ENCODE results near the gene ZNF783.
"Not testable (repeated sequence)": the region's sequence is repeated elsewhere in the genome, so short reads cannot be mapped to it uniquely, and the experiment has no call there.

ZNF783 gene

GRCh38 chr7:149245244-149245643 lies 16.8 kb upstream of the ZNF783 start:
- Histone ChIP-seq H3K4me1 (ENCODE audit: insufficient read depth, low read length) (peaks cover 5% of the 10 kb centered on the region; the same call in 1 of the 2 replicates), H3K9me3 (ENCODE audit: insufficient read depth, low read depth, low read length) (no peaks in the 10 kb centered on the region; the same call in 1 of the 2 replicates), H3K27me3 (ENCODE audit: insufficient read depth, low read length) (no peaks in the 10 kb centered on the region), H3K36me3 (ENCODE audit: insufficient read depth, low read depth, low read length) (no peaks in the 10 kb centered on the region), H3K9ac (ENCODE audit: low read depth, low read length) (no peak overlapping the region), H3K27ac (ENCODE audit: low read length) (no peak overlapping the region), H3K4me3 (ENCODE audit: low read length) (no peak overlapping the region)

GRCh38 chr7:149245744-149246143 lies 16.3 kb upstream of the ZNF783 start:
- Histone ChIP-seq H3K9me3 (ENCODE audit: insufficient read depth, low read depth, low read length) (no peaks in the 10 kb centered on the region; the same call in 1 of the 2 replicates), H3K36me3 (ENCODE audit: insufficient read depth, low read depth, low read length) (peaks cover 4% of the 10 kb centered on the region; the same call in 1 of the 2 replicates), H3K27ac (ENCODE audit: low read length) (no peak overlapping the region), H3K27me3 (ENCODE audit: insufficient read depth, low read length) (no peaks in the 10 kb centered on the region), H3K4me3 (ENCODE audit: low read length) (no peak overlapping the region), H3K4me1 (ENCODE audit: insufficient read depth, low read length) (peaks cover under 1% of the 10 kb centered on the region; the same call in 1 of the 2 replicates), H3K9ac (ENCODE audit: low read depth, low read length) (no peak overlapping the region)

GRCh38 chr7:149248777-149249176 lies 13.2 kb upstream of the ZNF783 start:
- H3K4me1 ChIP-seq (ENCODE audit: insufficient read depth, low read length), result no peaks in the 10 kb centered on the region
- no peak overlapping the region for H3K27ac ChIP-seq (ENCODE audit: low read length)

GRCh38 chr7:149250151-149250550 lies 11.8 kb upstream of the ZNF783 start:
- not testable (repeated sequence) for H3K27me3 ChIP-seq (ENCODE audit: insufficient read depth, low read length); H3K4me3 ChIP-seq (ENCODE audit: low read length); H3K9me3 ChIP-seq (ENCODE audit: insufficient read depth, low read depth, low read length); H3K4me1 ChIP-seq (ENCODE audit: insufficient read depth, low read length); H3K27ac ChIP-seq (ENCODE audit: low read length); H3K9ac ChIP-seq (ENCODE audit: low read depth, low read length)
- peaks cover 46% of the 10 kb centered on the region for H3K36me3 ChIP-seq (ENCODE audit: insufficient read depth, low read depth, low read length)

More at GRCh38 chr7:149248777-149249176, 13.2 kb upstream of the ZNF783 start:
- Histone ChIP-seq H3K36me3 (ENCODE audit: insufficient read depth, low read depth, low read length) (peaks cover 32% of the 10 kb centered on the region), H3K9me3 (ENCODE audit: insufficient read depth, low read depth, low read length) (no peaks in the 10 kb centered on the region), H3K4me3 (ENCODE audit: low read length) (no peak overlapping the region), H3K9ac (ENCODE audit: low read depth, low read length) (no peak overlapping the region), H3K27me3 (ENCODE audit: insufficient read depth, low read length) (no peaks in the 10 kb centered on the region)

GRCh38 chr7:149251518-149251917 lies 10.5 kb upstream of the ZNF783 start:
- not testable (repeated sequence) for H3K4me3 ChIP-seq (ENCODE audit: low read length); H3K27me3 ChIP-seq (ENCODE audit: insufficient read depth, low read length); H3K9ac ChIP-seq (ENCODE audit: low read depth, low read length); H3K9me3 ChIP-seq (ENCODE audit: insufficient read depth, low read depth, low read length); H3K27ac ChIP-seq (ENCODE audit: low read length); H3K4me1 ChIP-seq (ENCODE audit: insufficient read depth, low read length)
- H3K36me3 ChIP-seq (ENCODE audit: insufficient read depth, low read depth, low read length), result peaks cover 59% of the 10 kb centered on the region

GRCh38 chr7:149252378-149252777 lies 9.6 kb upstream of the ZNF783 start:
- Histone ChIP-seq H3K4me3 (ENCODE audit: low read length) (no peak overlapping the region), H3K36me3 (ENCODE audit: insufficient read depth, low read depth, low read length) (peaks cover 60% of the 10 kb centered on the region), H3K4me1 (ENCODE audit: insufficient read depth, low read length) (no peaks in the 10 kb centered on the region), H3K9me3 (ENCODE audit: insufficient read depth, low read depth, low read length) (no peaks in the 10 kb centered on the region), H3K9ac (ENCODE audit: low read depth, low read length) (no peak overlapping the region), H3K27ac (ENCODE audit: low read length) (no peak overlapping the region), H3K27me3 (ENCODE audit: insufficient read depth, low read length) (no peaks in the 10 kb centered on the region)

- no peak overlapping the region for H3K27ac ChIP-seq (ENCODE audit: low read length)
- H3K36me3 ChIP-seq (ENCODE audit: insufficient read depth, low read depth, low read length), result peaks cover 60% of the 10 kb centered on the region
- no peak overlapping the region for H3K4me3 ChIP-seq (ENCODE audit: low read length)
- no peaks in the 10 kb centered on the region for H3K27me3 ChIP-seq (ENCODE audit: insufficient read depth, low read length)
- H3K4me1 ChIP-seq (ENCODE audit: insufficient read depth, low read length), result no peaks in the 10 kb centered on the region
- no peak overlapping the region for H3K9ac ChIP-seq (ENCODE audit: low read depth, low read length)
- H3K9me3 ChIP-seq (ENCODE audit: insufficient read depth, low read depth, low read length), result no peaks in the 10 kb centered on the region
Measured at GRCh38 chr7:149253665-149254064, 8.3 kb upstream of the ZNF783 start.

GRCh38 chr7:149254181-149254858 lies 7.7 kb upstream of the ZNF783 start:
- Histone ChIP-seq H3K9ac (ENCODE audit: low read depth, low read length) (no peak overlapping the region), H3K4me1 (ENCODE audit: insufficient read depth, low read length) (no peaks in the 10 kb centered on the region), H3K27ac (ENCODE audit: low read length) (no peak overlapping the region), H3K9me3 (ENCODE audit: insufficient read depth, low read depth, low read length) (no peaks in the 10 kb centered on the region), H3K36me3 (ENCODE audit: insufficient read depth, low read depth, low read length) (peaks cover 60% of the 10 kb centered on the region), H3K27me3 (ENCODE audit: insufficient read depth, low read length) (no peaks in the 10 kb centered on the region), H3K4me3 (ENCODE audit: low read length) (no peak overlapping the region)

GRCh38 chr7:149255174-149255573 lies 6.8 kb upstream of the ZNF783 start:
- Histone ChIP-seq H3K27me3 (ENCODE audit: insufficient read depth, low read length) (no peaks in the 10 kb centered on the region), H3K36me3 (ENCODE audit: insufficient read depth, low read depth, low read length) (peaks cover 60% of the 10 kb centered on the region), H3K9ac (ENCODE audit: low read depth, low read length) (no peak overlapping the region), H3K4me3 (ENCODE audit: low read length) (no peak overlapping the region), H3K27ac (ENCODE audit: low read length) (no peak overlapping the region), H3K4me1 (ENCODE audit: insufficient read depth, low read length) (no peaks in the 10 kb centered on the region), H3K9me3 (ENCODE audit: insufficient read depth, low read depth, low read length) (no peaks in the 10 kb centered on the region)

GRCh38 chr7:149256568-149256967 lies 5.4 kb upstream of the ZNF783 start:
- no peaks in the 10 kb centered on the region for H3K4me1 ChIP-seq (ENCODE audit: insufficient read depth, low read length)
- no peaks in the 10 kb centered on the region for H3K9me3 ChIP-seq (ENCODE audit: insufficient read depth, low read depth, low read length)
- peaks cover 9% of the 10 kb centered on the region for H3K27me3 ChIP-seq (ENCODE audit: insufficient read depth, low read length)
- H3K9ac ChIP-seq (ENCODE audit: low read depth, low read length), result no peak overlapping the region
- peaks cover 50% of the 10 kb centered on the region for H3K36me3 ChIP-seq (ENCODE audit: insufficient read depth, low read depth, low read length)
- H3K4me3 ChIP-seq (ENCODE audit: low read length), result no peak overlapping the region
- H3K27ac ChIP-seq (ENCODE audit: low read length), result no peak overlapping the region

- Histone ChIP-seq H3K27me3 (ENCODE audit: insufficient read depth, low read length) (peaks cover 11% of the 10 kb centered on the region), H3K4me1 (ENCODE audit: insufficient read depth, low read length) (no peaks in the 10 kb centered on the region), H3K4me3 (ENCODE audit: low read length) (no peak overlapping the region), H3K9ac (ENCODE audit: low read depth, low read length) (no peak overlapping the region), H3K36me3 (ENCODE audit: insufficient read depth, low read depth, low read length) (peaks cover 44% of the 10 kb centered on the region), H3K27ac (ENCODE audit: low read length) (no peak overlapping the region), H3K9me3 (ENCODE audit: insufficient read depth, low read depth, low read length) (no peaks in the 10 kb centered on the region)
Measured at GRCh38 chr7:149257146-149257545, 4.8 kb upstream of the ZNF783 start.

- H3K36me3 ChIP-seq (ENCODE audit: insufficient read depth, low read depth, low read length), result peaks cover 6% of the 10 kb centered on the region
- H3K9me3 ChIP-seq (ENCODE audit: insufficient read depth, low read depth, low read length), result no peaks in the 10 kb centered on the region
- peak overlapping the region; percentile 75 for H3K9ac ChIP-seq (ENCODE audit: low read depth, low read length)
- H3K27ac ChIP-seq (ENCODE audit: low read length), result no peak overlapping the region
- peak overlapping the region; percentile 70 for H3K4me3 ChIP-seq (ENCODE audit: low read length)
- peaks cover 11% of the 10 kb centered on the region for H3K27me3 ChIP-seq (ENCODE audit: insufficient read depth, low read length)
- H3K4me1 ChIP-seq (ENCODE audit: insufficient read depth, low read length), result no peaks in the 10 kb centered on the region
Measured at GRCh38 chr7:149261316-149261828, 624 bp upstream of the ZNF783 start.
